GM04503 (cell line): Measurements from ENCODE around the gene PRR13.
A peak's percentile ranks its signal among the peaks of the same experiment; 100 is the strongest.
"Not testable (repeated sequence)": the region's sequence is repeated elsewhere in the genome, so short reads cannot be mapped to it uniquely, and the experiment has no call there.

Experiments
- DNase-seq: peaks from one replicate; pipeline ENCODE4 v3.0.0-alpha.2; 2012; ENCODE audit warnings: low read depth

Gene PRR13

GRCh38 chr12:53441040-53441833, at the start of gene PRR13:
Gene PRR13 (plus strand): TSS chr12:53441734. CDS start chr12:53442715, 981 bp downstream.
- peak; percentile 98 for DNase-seq

- no peak for DNase-seq
These were observed 41.6 kb upstream of the PRR13 start for GRCh38 chr12:53399896-53400295.

DNA sequence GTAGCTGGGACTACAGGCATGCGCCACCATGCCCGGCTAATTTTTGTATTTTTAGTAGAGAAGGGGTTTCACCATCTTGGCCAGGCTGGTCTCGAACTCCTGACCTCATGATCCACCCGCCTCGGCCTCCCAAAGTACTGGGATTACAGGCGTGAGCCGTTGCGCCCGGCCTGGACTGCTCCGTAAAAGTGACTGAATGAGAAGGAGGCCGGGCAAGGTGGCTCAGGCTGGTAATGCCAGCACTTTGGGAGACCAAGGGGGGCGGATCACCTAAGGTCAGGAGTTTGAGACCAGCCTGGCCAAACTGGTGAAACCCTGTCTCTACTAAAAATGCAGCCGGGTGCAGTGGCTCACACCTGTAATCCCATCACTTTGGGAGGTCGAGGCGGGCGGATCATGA, 39.2 kb upstream of the PRR13 start:
- DNase-seq: not testable (repeated sequence)

GRCh38 chr12:53402871-53403270, 38.7 kb upstream of the PRR13 start:
- DNase-seq: no peak

DNA sequence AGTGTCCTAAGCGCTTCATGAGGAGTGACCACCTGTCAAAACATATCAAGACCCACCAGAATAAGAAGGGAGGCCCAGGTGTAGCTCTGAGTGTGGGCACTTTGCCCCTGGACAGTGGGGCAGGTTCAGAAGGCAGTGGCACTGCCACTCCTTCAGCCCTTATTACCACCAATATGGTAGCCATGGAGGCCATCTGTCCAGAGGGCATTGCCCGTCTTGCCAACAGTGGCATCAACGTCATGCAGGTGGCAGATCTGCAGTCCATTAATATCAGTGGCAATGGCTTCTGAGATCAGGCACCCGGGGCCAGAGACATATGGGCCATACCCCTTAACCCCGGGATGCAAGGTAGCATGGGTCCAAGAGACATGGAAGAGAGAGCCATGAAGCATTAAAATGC, 30.6 kb upstream of the PRR13 start:
- DNase-seq: no peak

- no peak for DNase-seq
These were observed 27.9 kb upstream of the PRR13 start for GRCh38 chr12:53413485-53414204.

- no peak for DNase-seq
These were observed 26.6 kb upstream of the PRR13 start for GRCh38 chr12:53414756-53415417.

- DNase-seq: not testable (repeated sequence)
These were observed 25.7 kb upstream of the PRR13 start for GRCh38 chr12:53415752-53416389.

DNA sequence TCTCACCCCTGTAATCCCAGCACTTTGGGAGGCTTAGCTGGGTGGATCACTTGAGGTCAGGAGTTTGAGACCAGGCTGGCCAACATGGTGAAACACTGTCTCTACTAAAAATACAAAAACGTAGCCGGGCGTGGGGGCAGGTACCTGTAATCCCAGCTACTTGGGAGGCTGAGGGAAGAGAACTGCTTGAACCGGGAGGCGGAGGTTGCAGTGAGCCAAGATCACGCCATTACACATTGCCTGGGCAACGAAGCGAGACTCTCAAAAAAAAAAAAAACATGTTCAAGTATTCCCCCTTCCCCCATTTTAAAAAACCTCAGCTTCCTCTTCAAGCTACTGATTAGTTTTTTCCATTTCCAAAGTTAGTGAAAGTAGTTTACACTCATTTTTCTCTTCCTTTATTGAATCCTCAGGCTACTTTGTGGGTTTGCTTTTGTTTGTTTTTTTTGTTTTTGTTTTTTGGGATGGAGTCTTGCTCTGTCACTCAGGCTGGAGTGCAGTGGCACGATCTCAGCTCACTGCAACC, 24.2 kb upstream of the PRR13 start:
- not testable (repeated sequence) for DNase-seq

DNA sequence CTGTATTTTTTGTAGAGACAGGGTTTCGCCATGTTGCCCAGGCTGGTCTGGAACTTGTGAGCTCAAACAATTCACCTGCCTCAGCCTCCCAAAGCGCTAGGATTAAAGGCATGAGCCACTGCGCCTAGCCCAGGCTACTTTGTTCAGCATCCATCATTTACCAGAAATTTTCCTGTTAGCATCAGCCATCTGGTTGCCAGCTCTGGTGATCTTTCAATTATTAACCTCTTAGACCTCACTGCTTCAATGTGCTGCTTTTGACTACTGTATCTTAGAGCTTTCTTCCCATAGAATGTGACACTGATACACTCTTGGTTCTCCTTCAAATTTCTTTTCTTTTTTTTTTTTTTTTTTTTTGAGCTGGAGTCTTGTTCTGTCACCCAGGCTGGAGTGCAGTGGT, 23.3 kb upstream of the PRR13 start:
- no peak for DNase-seq

DNA sequence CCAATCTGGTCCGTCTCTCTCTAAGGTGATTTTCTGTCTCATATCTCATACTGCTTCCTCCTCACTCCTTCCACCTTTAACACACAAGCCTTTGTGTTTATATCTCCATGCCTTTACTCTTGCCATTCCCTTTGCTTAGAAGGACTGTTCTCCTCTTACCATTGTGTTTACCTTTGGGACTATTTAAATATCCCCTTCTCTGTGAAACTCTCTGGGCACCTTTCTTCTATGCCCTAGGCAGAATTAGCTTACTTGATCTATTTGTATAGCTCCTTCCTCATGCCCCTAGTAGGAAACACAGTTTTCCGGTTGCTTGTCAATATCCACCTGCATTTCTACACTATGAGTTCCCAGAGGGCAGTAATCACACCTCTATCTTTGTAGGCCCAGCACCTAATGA, 21.8 kb upstream of the PRR13 start:
- DNase-seq: no peak

- not testable (repeated sequence) for DNase-seq
These were observed 19.3 kb upstream of the PRR13 start for GRCh38 chr12:53422247-53422646.

DNA sequence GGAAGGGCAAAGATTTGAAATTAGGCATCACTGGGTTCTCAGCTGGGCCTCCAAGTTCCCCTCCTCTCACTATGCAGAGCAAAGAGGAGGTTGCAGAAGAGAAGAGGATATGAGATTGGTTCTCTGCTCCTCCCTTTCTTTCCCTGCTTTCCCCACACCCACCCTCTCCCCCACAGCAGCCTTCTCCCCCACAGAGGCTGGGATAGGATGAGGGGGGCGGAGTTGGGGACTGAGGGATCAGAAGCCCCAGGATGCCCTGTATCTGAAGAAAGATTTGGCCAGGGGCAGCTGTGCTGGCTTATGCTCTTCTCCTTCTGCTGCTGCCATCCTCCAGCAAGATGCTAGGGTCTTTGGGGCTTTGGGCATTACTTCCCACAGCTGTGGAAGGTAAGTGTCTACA, 17.9 kb upstream of the PRR13 start, which contains the start of gene AMHR2:
Gene AMHR2, plus strand, starts transcription at position 259 of the 400 bp plus-strand sequence. Its CDS starts 80 bp downstream, at position 339.
- DNase-seq: no peak

DNA sequence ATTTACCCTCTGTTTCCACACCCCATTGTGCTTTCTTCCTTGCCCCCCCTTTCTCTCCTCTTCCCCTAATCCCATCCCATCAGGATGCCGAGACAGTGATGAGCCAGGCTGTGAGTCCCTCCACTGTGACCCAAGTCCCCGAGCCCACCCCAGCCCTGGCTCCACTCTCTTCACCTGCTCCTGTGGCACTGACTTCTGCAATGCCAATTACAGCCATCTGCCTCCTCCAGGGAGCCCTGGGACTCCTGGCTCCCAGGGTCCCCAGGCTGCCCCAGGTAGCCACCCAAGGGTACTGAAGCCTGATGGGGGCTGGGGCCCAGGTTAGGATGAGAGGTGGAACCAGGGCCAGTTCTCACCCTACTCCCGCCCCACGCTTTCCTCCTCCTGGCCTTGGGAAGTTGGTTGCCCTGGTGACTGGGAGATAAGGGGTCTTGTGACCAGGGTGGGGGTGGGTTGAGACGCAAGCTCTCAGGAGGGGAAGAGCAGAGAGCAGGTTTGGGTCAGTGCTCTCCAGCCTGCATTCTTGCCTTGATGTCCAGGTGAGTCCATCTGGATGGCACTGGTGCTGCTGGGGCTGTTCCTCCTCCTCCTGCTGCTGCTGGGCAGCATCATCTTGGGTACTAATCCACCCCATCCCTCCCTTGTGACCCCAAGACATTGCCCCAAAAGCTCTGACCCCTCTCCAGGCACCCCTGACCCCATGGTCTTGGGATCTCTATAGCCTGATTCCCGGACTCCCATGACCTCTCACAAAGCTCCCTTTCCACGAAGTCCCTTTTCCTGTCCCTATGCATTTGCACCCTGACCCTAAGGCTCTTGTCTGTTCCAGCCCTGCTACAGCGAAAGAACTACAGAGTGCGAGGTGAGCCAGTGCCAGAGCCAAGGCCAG, 16.7 kb upstream of the PRR13 start:
- no peak for DNase-seq

GRCh38 chr12:53425515-53426150, 15.9 kb upstream of the PRR13 start:
- DNase-seq: no peak

DNA sequence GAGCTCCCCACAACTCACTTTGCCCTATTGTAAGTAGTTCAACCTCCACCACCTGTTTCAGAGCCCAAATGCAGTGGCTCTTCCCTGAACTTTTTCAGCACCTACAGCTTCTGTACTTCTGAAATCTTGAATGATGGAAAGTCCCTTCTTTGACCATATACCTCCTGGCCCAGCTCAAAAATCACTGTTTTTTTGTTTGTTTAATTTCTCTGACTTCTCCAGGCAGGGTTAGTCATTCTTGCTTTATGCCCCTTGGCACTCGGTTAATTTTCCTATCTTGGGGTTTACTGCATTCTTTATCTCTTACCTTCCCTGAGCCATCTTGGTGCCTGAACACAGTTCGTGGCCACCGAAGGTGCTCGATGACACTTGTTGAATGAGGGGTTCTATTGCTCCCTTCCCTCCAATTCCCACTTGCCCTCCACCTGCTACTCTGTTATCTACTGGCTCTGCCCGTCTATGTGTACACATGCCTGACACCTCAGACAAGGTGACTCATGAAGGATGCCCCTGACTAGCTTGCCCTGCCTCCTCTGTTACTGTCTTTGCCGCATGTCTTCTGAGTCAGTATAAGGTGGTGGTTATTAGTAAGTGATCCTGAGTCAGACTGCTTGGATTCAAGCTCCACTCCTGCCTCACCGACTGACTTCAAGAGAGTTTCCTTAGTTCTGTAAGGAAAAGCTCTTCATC, 13.5 kb upstream of the PRR13 start:
- DNase-seq: peak; percentile 69

DNA sequence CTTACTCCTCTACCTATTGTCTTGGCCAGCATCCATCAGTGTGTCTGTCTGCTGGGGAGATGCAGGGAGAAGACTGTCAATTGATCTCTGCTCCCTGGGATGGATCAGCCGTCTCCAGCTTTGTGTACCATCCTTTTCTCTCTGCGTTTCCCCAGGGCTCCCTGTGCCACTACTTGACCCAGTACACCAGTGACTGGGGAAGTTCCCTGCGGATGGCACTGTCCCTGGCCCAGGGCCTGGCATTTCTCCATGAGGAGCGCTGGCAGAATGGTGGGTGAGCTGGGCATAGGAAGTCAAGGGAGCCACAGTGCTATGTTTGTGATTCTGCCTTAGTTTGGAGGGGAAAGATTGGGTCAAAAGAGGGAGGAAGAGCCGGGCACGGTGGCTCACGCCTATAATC, 12.8 kb upstream of the PRR13 start:
- no peak for DNase-seq

- DNase-seq: no peak
These were observed 11.4 kb upstream of the PRR13 start for GRCh38 chr12:53430116-53430515.

- no peak for DNase-seq
These were observed 10.3 kb upstream of the PRR13 start for GRCh38 chr12:53431187-53431586.

GRCh38 chr12:53435326-53435725, 6.2 kb upstream of the PRR13 start:
- DNase-seq: not testable (repeated sequence)
